HUES48 (cell line): Measurements from ENCODE around the gene CTXND2.
A peak's percentile ranks its signal among the peaks of the same experiment; 100 is the strongest.
"Not testable (repeated sequence)": the region's sequence is repeated elsewhere in the genome, so short reads cannot be mapped to it uniquely, and the experiment has no call there.

Experiments used
- H3K27ac ChIP-seq: one replicate; pipeline ENCODE4 v1.7.0; 2013; ENCODE audit warnings: low read depth, low read length, inconsistent platforms
- H3K27me3 ChIP-seq: 2 replicates; pipeline ENCODE4 v1.6.1; 2013; ENCODE audit warnings: mild to moderate bottlenecking, low read length; ENCODE audit not compliant: control insufficient read depth, insufficient read depth
- H3K36me3 ChIP-seq: 2 replicates; pipeline ENCODE4 v1.6.1; 2013; ENCODE audit warnings: low read length; ENCODE audit not compliant: control insufficient read depth, insufficient read depth
- H3K4me1 ChIP-seq: 2 replicates; pipeline ENCODE4 v1.6.1; 2013; ENCODE audit warnings: mild to moderate bottlenecking, low read length; ENCODE audit not compliant: control insufficient read depth, insufficient read depth
- H3K4me3 ChIP-seq: 2 replicates; pipeline ENCODE4 v1.5.1; 2013; ENCODE audit warnings: mild to moderate bottlenecking, low read depth, low read length
- H3K9ac ChIP-seq: 2 replicates; pipeline ENCODE4 v1.6.1; 2013; ENCODE audit warnings: mild to moderate bottlenecking, low read depth, low read length, moderate library complexity
- H3K9me3 ChIP-seq: 2 replicates; pipeline ENCODE4 v1.6.1; 2013; ENCODE audit warnings: low read length; ENCODE audit not compliant: control insufficient read depth, insufficient read depth

Gene CTXND2

GRCh38 chr1:150917387-150917786, 30.5 kb downstream of the CTXND2 start:
- H3K9ac ChIP-seq = no peak overlapping the region
- H3K36me3 ChIP-seq = no peaks in the 10 kb centered on the region
- no peaks in the 10 kb centered on the region for H3K27me3 ChIP-seq
- peaks cover 12% of the 10 kb centered on the region for H3K4me1 ChIP-seq
- H3K4me3 ChIP-seq = no peak overlapping the region
- no peak overlapping the region for H3K27ac ChIP-seq
- H3K9me3 ChIP-seq = no peaks in the 10 kb centered on the region

GRCh38 chr1:150922519-150922975, 35.6 kb downstream of the CTXND2 start:
- no peak overlapping the region for H3K27ac ChIP-seq
- peaks cover 7% of the 10 kb centered on the region for H3K4me1 ChIP-seq
- H3K9ac ChIP-seq = no peak overlapping the region

GRCh38 chr1:150925080-150925479, 38.1 kb downstream of the CTXND2 start:
- H3K27ac ChIP-seq = no peak overlapping the region
- no peak overlapping the region for H3K9ac ChIP-seq

More at GRCh38 chr1:150922519-150922975, 35.6 kb downstream of the CTXND2 start:
- Histone ChIP-seq H3K36me3 (peaks cover 2% of the 10 kb centered on the region), H3K27me3 (no peaks in the 10 kb centered on the region), H3K4me3 (no peak overlapping the region), H3K9me3 (no peaks in the 10 kb centered on the region)

GRCh38 chr1:150926097-150926741, 39.3 kb downstream of the CTXND2 start, which contains the start of gene SETDB1:
Gene SETDB1, plus strand, starts transcription at chr1:150926363. Its CDS starts 1,352 bp downstream, at chr1:150927715.
- H3K27ac ChIP-seq = peak within 1 kb of the TSS; percentile 99

More at GRCh38 chr1:150925080-150925479, 38.1 kb downstream of the CTXND2 start:
- peaks cover 22% of the 10 kb centered on the region for H3K36me3 ChIP-seq
- no peak overlapping the region for H3K4me3 ChIP-seq
- peaks cover 7% of the 10 kb centered on the region for H3K4me1 ChIP-seq
- no peaks in the 10 kb centered on the region for H3K9me3 ChIP-seq
- no peaks in the 10 kb centered on the region for H3K27me3 ChIP-seq

GRCh38 chr1:150927624-150928023, 40.7 kb downstream of the CTXND2 start:
- no peaks in the 10 kb centered on the region for H3K9me3 ChIP-seq
- H3K36me3 ChIP-seq = peaks cover 44% of the 10 kb centered on the region
- H3K4me3 ChIP-seq = no peak overlapping the region
- H3K27me3 ChIP-seq = no peaks in the 10 kb centered on the region
- 0 out of 2 replicates have a peak, but pooled peaks cover under 1% of the 10 kb centered on the region for H3K4me1 ChIP-seq
- H3K27ac ChIP-seq = no peak overlapping the region
- no peak overlapping the region for H3K9ac ChIP-seq

More at GRCh38 chr1:150926097-150926741, 39.3 kb downstream of the CTXND2 start, which contains the start of gene SETDB1:
- Histone ChIP-seq H3K4me3 (peak within 1 kb of the TSS; percentile 81), H3K36me3 (peaks cover 32% of the 10 kb centered on the region), H3K27me3 (no peaks in the 10 kb centered on the region), H3K9ac (peak within 1 kb of the TSS; percentile 84), H3K9me3 (no peaks in the 10 kb centered on the region), H3K4me1 (peaks cover 7% of the 10 kb centered on the region)

GRCh38 chr1:150928286-150928685, 41.4 kb downstream of the CTXND2 start:
- peaks cover 50% of the 10 kb centered on the region for H3K36me3 ChIP-seq

GRCh38 chr1:150928775-150929174, 41.8 kb downstream of the CTXND2 start:
- not testable (repeated sequence) for H3K27ac ChIP-seq, H3K4me1 ChIP-seq, H3K27me3 ChIP-seq, H3K4me3 ChIP-seq, H3K9ac ChIP-seq, H3K9me3 ChIP-seq
- H3K36me3 ChIP-seq = peaks cover 54% of the 10 kb centered on the region

More at GRCh38 chr1:150928286-150928685, 41.4 kb downstream of the CTXND2 start:
- H3K9ac ChIP-seq = no peak overlapping the region
- H3K9me3 ChIP-seq = no peaks in the 10 kb centered on the region
- no peaks in the 10 kb centered on the region for H3K27me3 ChIP-seq
- no peaks in the 10 kb centered on the region for H3K4me1 ChIP-seq
- H3K4me3 ChIP-seq = no peak overlapping the region
- no peak overlapping the region for H3K27ac ChIP-seq

- Histone ChIP-seq H3K9me3 (no peaks in the 10 kb centered on the region), H3K27me3 (no peaks in the 10 kb centered on the region), H3K9ac (no peak overlapping the region), H3K4me3 (no peak overlapping the region), H3K36me3 (peaks cover 78% of the 10 kb centered on the region), H3K4me1 (no peaks in the 10 kb centered on the region), H3K27ac (no peak overlapping the region)
Observed at GRCh38 chr1:150931773-150932172, 44.8 kb downstream of the CTXND2 start.

GRCh38 chr1:150944856-150945255, 57.9 kb downstream of the CTXND2 start:
- Histone ChIP-seq H3K4me3 (no peak overlapping the region), H3K4me1 (no peaks in the 10 kb centered on the region), H3K27ac (no peak overlapping the region), H3K9ac (no peak overlapping the region), H3K36me3 (peaks cover 92% of the 10 kb centered on the region), H3K27me3 (no peaks in the 10 kb centered on the region), H3K9me3 (no peaks in the 10 kb centered on the region)

GRCh38 chr1:150954708-150955107, 67.8 kb downstream of the CTXND2 start:
- Histone ChIP-seq H3K9me3 (no peaks in the 10 kb centered on the region), H3K27ac (no peak overlapping the region), H3K9ac (no peak overlapping the region), H3K36me3 (peaks cover 88% of the 10 kb centered on the region), H3K27me3 (no peaks in the 10 kb centered on the region), H3K4me3 (no peak overlapping the region), H3K4me1 (no peaks in the 10 kb centered on the region)

- Histone ChIP-seq H3K27ac (no peak overlapping the region), H3K27me3 (no peaks in the 10 kb centered on the region), H3K36me3 (peaks cover 87% of the 10 kb centered on the region), H3K4me3 (no peak overlapping the region), H3K9ac (no peak overlapping the region), H3K4me1 (no peaks in the 10 kb centered on the region), H3K9me3 (no peaks in the 10 kb centered on the region)
Observed at GRCh38 chr1:150955280-150955679, 68.3 kb downstream of the CTXND2 start.
